ENCODE results near the gene EME2. TPM values are rescaled to one million over a fixed set of nuclear protein-coding genes. Genes with fewer than 3 reads are reported as not detected.

EME2 gene
- polyA plus RNA-seq, 1 donor from 2014 or later: 21.2 TPM

GRCh38 chr16:1729445-1729844, 43.2 kb upstream of the EME2 start:
- TF ChIP-seq EZH2 (IDR thresholded peaks at IDR 0.05; ENCODE audit: borderline replicate concordance, insufficient read depth, low read length, poor library complexity, severe bottlenecking) (no peak), SMC3 (conservative IDR thresholded peaks at IDR 0.05; ENCODE audit: poor library complexity) (no peak), POLR2AphosphoS5 (IDR thresholded peaks at IDR 0.05) (no peak), TAF1 (IDR thresholded peaks at IDR 0.05; ENCODE audit: low read depth) (no peak), EP300 (conservative IDR thresholded peaks at IDR 0.05; ENCODE audit: poor library complexity, severe bottlenecking) (no peak), RAD21 (conservative IDR thresholded peaks at IDR 0.05) (no peak), REST (IDR thresholded peaks at IDR 0.05; ENCODE audit: borderline replicate concordance) (no peak), CTCF (IDR thresholded peaks at IDR 0.05; ENCODE audit: poor library complexity, severe bottlenecking) (no peak), MXI1 (conservative IDR thresholded peaks at IDR 0.05; ENCODE audit: poor library complexity, severe bottlenecking) (no peak)
- no peaks in the 10 kb centered on the region for H4K20me1 ChIP-seq (ENCODE audit: insufficient read depth)

GRCh38 chr16:1731073-1731472, 41.5 kb upstream of the EME2 start:
- Histone ChIP-seq H3K27me3 (ENCODE audit: insufficient read depth, low read depth, low read length) (no peaks in the 10 kb centered on the region), H2AFZ (ENCODE audit: low read depth, low read length) (no peak overlapping the region), H3K9me3 (ENCODE audit: low read length) (no peaks in the 10 kb centered on the region), H3K79me2 (replicated peaks; ENCODE audit: insufficient read depth, low read length) (no peaks in the 10 kb centered on the region), H3K9me2 (ENCODE audit: insufficient read depth, low read length) (no peaks in the 10 kb centered on the region), H3F3A (ENCODE audit: insufficient read depth, low read length, poor library complexity, severe bottlenecking) (no peaks in the 10 kb centered on the region), H3K36me3 (ENCODE audit: insufficient read depth, low read length) (peaks cover 12% of the 10 kb centered on the region), H3K4me3 (ENCODE audit: low read length) (no peak overlapping the region), H3K27ac (ENCODE audit: low read length) (no peak overlapping the region), H3K4me2 (ENCODE audit: low read length) (no peak overlapping the region), H3K9ac (ENCODE audit: low read length) (no peak overlapping the region), H4K20me1 (ENCODE audit: insufficient read depth) (no peaks in the 10 kb centered on the region)
- no peak for TF ChIP-seq MXI1 (conservative IDR thresholded peaks at IDR 0.05; ENCODE audit: poor library complexity, severe bottlenecking)
- TF ChIP-seq POLR2AphosphoS5 (IDR thresholded peaks at IDR 0.05): no peak

More at GRCh38 chr16:1729445-1729844, 43.2 kb upstream of the EME2 start:
- Histone ChIP-seq H3K9ac (ENCODE audit: low read length) (no peak overlapping the region), H3K9me3 (ENCODE audit: low read length) (no peaks in the 10 kb centered on the region), H3K9me2 (ENCODE audit: insufficient read depth, low read length) (no peaks in the 10 kb centered on the region), H3K27ac (ENCODE audit: low read length) (no peak overlapping the region), H3F3A (ENCODE audit: insufficient read depth, low read length, poor library complexity, severe bottlenecking) (no peaks in the 10 kb centered on the region), H3K27me3 (ENCODE audit: insufficient read depth, low read depth, low read length) (no peaks in the 10 kb centered on the region), H3K4me2 (ENCODE audit: low read length) (no peak overlapping the region), H3K36me3 (ENCODE audit: insufficient read depth, low read length) (peaks cover 5% of the 10 kb centered on the region), H3K79me2 (replicated peaks; ENCODE audit: insufficient read depth, low read length) (no peaks in the 10 kb centered on the region), H3K4me3 (ENCODE audit: low read length) (no peak overlapping the region), H2AFZ (ENCODE audit: low read depth, low read length) (no peak overlapping the region)

GRCh38 chr16:1731603-1732002, 41.0 kb upstream of the EME2 start:
- Histone ChIP-seq H3K9me3 (ENCODE audit: low read length) (no peaks in the 10 kb centered on the region), H3K27ac (ENCODE audit: low read length) (no peak overlapping the region), H3K4me2 (ENCODE audit: low read length) (no peak overlapping the region), H3K9me2 (ENCODE audit: insufficient read depth, low read length) (no peaks in the 10 kb centered on the region), H2AFZ (ENCODE audit: low read depth, low read length) (no peak overlapping the region), H3K9ac (ENCODE audit: low read length) (no peak overlapping the region), H3K4me3 (ENCODE audit: low read length) (no peak overlapping the region), H4K20me1 (ENCODE audit: insufficient read depth) (no peaks in the 10 kb centered on the region), H3F3A (ENCODE audit: insufficient read depth, low read length, poor library complexity, severe bottlenecking) (no peaks in the 10 kb centered on the region), H3K79me2 (replicated peaks; ENCODE audit: insufficient read depth, low read length) (no peaks in the 10 kb centered on the region), H3K27me3 (ENCODE audit: insufficient read depth, low read depth, low read length) (no peaks in the 10 kb centered on the region), H3K36me3 (ENCODE audit: insufficient read depth, low read length) (peaks cover 12% of the 10 kb centered on the region)
- TF ChIP-seq CTCF (IDR thresholded peaks at IDR 0.05; ENCODE audit: poor library complexity, severe bottlenecking): no peak
- no peak for TF ChIP-seq TAF1 (IDR thresholded peaks at IDR 0.05; ENCODE audit: low read depth)
- no peak for TF ChIP-seq POLR2AphosphoS5 (IDR thresholded peaks at IDR 0.05)
